CD4-positive, alpha-beta T cell treated with Interleukin-12 subunit alpha and Interleukin-12 subunit beta, for 1 hour (primary cell): ENCODE data around the gene ASAP2.
"Not testable (repeated sequence)": the region's sequence is repeated elsewhere in the genome, so short reads cannot be mapped to it uniquely, and the experiment has no call there.

Experiments
- DNase-seq: peaks from one replicate; pipeline ENCODE4 v3.0.0-alpha.2; 2020

The ASAP2 gene

DNA sequence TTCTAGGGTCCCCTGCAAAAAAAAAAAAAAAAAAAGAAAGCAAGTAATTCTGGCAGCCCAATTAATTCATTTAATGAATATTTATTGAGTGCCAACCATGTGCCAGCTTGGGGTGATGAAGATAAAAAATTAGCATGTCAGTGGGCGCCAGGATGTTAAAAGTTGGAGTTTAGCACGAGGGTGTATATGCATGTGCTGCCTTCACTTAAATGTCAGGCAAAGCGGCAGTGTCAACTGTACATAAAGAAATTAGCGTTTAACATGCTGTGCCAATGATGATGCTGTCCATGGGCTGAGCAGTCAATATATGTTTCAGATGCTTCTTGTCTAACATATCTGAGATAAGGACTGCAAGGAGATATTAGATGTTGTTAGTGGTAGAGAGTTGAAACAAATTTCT, 49.5 kb downstream of the ASAP2 start:
- DNase-seq: no peak

DNA sequence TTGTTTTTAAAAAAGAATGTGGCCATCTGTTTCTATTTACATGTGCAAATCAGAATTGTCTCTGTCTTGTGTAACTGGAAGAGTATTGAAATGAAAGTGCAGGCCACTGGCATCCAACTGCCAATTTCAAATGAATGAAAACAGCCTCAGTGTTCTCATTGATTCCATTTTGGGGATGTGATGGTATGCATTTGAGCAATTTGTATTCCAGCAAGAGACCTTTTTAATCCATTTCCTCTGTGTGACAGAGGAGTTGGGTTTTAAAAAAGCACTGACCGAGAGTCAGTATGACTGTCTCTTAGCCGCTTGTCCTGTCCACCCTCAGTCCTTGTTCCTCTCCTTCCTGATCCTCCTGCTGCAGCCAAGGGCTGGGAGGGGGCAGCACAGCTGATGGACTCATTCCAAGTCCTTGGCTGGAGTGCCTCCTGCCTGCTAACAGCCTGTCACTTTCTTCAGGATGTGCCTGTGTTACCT, 50.0 kb downstream of the ASAP2 start:
- DNase-seq: no peak

DNA sequence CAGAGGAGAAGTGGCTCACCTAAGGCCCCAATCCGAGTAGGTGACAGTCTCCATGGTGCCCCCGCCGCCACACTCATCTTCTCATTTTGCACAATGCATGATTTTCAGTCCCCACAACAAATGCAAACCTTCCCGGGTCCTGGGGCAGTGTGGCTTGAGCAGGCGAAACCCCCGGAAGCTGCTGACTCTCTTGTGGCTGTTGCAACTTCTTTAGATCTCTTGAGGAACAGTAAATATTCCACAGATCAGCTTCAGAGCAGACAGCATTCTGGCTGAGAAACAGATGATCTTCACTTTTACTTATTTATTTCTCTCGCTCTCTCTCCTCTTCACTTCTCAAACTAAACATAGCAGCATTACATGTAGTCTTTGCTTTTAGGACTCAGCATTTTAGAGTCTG, 51.9 kb downstream of the ASAP2 start:
- no peak for DNase-seq

DNA sequence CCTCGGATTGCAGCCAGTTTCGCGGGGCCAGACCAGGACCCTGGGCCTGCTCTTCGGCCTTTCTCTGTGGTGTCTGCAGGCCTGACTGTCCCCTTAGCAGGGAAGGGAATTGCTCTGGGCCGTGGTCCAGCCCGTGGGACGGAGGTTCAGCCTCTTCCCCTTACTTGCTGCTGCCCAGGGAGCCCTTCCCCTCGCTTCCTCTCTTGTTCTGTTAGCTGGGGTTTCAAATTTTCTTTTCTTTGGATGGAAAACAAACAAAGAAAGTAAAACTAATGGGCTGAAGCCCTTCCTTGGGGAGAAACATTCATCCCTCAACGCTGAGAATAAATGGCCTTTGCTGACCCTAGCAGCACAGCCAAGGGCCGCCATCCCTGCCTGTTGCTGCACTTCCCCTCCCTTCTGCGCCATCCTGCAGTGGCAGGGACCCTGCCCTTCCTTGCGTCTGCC, 52.4 kb downstream of the ASAP2 start:
- DNase-seq: no peak

DNA sequence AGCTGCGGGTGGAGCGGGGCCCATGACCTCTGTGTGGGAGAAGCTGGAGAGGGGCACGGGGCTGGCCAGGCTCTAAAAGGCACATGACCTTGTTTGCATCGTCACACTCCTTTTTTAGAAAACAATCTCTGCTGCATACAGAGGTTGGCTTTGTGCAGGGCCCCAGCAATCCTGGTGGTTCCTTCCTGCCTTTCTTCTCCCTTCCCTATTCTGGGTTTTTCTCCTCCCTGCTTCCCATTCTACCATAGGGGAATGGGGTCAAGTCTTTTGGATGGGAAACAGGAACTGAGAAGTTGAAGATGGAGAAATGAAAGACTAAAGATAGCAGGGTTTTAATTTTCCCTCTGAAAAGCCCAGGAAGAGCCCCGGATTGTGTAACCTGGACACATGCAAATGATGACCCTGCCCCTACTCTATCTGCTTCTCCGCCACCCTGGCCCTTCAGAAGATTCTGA, 53.9 kb downstream of the ASAP2 start:
- no peak for DNase-seq

DNA sequence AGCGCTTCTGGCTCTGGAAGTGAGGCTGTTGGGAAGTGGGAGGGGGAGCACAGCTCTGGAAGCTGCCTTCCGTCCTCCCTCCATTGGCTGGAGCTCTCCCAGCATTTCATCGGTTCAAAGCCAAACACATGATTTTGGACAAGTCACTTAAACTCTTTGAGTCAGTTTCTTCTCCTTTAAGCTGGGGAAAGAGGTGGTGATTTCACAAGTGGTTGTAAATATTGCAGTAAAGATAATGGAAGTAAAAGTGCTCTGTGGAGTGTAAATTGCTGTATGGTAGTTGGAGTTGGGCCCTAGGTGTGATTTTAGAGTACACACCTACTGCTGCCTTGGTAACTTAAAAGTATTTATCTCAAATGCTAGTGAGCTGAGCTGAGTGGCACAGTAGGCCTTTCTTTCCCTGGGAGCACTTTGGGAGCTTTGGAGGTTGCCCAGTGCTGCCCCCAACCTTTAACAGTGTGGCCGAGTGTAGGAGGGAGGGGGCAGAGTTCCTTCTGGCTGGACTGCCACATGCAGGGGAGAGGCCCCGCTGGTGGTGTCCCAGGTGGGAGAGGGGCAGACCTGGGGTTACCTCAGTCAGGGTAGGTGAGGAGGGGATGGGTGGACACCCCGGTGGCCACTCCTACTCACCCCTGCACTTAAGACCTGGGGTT, 54.7 kb downstream of the ASAP2 start:
- DNase-seq: no peak

DNA sequence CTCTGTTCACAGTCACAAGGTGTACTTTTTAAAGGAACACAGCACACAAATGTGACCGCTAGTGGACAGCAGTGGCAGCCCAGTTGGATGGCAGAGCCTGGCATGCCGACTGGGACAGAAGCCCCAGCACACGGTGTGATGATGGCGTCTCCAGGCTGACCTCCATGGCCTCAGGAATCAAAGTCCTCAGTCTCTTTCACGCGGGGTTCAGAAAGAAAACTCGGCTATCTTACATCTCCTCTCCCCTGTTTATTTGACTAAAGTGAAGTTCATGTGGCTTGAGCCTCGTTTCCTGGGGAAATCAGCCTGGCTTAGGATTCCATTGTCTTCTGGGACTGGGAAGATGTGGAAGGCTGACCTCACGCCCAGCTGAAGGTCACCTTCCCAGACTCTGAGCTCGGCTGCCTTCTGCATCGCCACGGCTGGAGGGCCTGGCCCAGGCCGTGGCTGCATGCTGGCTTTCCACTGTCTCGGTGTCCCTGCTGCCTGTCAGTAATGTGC, 56.1 kb downstream of the ASAP2 start:
- no peak for DNase-seq

DNA sequence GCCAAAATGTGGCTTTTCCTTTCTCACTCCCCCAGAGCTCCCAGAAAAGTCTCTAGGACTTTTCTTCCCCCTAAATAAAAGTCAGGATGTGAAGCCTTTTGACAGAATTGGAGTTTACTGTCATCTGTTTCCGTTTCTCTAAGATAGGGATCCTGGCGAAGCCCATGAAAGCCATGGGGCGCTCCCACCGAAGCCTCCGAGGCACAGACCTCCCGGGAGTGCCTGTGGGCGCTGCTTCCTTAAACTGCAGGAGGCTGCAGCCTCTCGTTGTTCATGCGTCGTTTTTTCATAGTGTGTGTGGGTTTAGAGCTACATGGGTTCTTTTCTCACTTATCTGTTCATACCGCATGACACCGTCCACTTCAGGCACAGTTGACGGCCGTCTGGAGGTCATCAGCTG, 56.8 kb downstream of the ASAP2 start:
- no peak for DNase-seq

DNA sequence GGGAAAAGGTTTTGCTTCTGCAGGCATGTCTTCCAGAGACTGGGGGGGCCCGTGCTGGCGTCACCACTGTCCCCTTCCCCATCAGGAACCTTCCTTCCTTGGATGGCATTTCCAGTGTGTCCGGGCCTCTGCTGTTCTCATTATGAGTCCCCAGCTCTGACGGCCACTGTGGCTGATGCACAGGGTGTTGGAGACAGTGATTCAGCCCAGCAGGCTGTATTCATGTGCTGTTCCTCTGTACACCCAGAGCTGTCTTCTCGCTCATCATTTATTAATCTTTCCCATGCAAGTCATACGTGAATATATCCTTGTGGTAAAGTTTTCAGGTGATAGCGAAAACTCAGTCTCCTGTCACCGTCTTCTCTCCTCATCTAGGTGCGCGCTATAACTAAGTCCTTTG, 57.7 kb downstream of the ASAP2 start:
- no peak for DNase-seq

DNA sequence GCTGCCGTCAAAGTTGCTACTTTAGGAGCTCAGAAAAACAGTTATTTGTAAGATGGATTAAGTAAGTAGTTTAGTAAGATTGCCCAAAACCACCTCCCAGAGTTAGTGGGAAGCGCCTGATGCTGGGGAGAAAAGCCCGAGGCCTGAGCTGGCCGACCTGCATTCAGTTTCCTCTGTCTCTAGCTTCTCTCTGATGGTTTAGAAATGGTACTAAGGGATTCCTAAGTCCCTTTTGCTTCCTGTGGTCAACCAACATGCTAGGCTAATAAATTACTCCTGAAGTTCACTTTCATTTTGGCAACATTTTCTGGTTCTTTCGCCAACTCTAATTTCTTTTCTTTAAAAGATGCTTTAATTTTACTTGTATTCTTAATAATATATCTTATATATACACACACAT, 60.1 kb downstream of the ASAP2 start:
- no peak for DNase-seq

DNA sequence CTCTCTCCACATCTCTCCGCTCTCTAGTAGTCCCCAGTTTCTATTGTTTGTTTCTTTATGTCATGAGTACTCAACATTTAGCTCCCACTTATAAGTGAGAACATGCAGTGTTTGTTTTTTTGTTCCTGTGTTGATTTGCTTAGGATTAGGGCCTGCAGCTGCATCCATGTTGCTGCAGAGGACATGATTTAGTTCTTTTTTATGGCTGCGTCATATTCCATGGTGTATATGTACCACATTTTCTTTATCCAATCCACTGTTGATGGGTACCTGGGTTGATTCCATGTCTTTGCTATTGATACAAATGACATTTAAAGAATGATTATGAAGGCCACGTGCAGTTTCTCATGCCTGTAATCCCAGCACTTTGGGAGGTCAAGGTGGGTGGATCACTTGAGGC, 60.7 kb downstream of the ASAP2 start:
- not testable (repeated sequence) for DNase-seq

DNA sequence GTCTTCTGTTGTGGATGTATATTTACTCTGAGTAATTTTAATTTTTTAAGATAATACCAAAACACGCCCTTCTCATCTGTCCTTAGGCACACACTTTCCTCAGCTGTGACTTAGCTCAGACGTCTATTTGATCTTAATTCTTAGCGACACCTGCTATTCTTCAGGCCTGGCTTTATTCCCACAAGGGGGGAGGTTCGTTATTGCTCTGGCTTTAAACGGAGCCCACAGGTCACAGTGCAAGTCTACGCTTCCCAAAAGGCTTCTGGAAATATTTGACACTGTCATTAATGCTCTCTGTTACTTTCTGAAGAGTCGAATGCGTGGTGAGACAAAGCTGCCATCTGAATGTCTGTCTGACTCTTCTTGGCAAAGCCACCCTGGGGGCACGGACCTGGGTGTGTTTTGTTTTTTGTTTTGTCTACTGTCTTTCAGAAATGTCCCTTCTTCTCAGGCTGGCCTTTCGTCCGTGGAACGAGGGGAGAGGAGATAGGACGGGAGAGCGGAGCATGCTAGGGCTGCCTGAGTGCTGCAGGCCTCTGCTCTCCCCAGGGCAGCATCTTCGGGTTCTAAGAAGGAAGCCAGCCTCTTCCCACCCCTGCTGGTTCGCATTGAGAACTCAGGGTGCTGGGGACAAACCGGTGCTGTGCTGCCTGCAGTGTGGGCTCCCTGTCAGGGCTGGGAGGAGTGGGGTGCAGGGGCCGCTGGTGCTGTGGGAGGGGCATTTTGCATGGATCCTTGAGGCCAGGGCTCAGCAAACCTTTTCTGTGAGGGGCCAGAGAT, 61.9 kb downstream of the ASAP2 start:
- no peak for DNase-seq

DNA sequence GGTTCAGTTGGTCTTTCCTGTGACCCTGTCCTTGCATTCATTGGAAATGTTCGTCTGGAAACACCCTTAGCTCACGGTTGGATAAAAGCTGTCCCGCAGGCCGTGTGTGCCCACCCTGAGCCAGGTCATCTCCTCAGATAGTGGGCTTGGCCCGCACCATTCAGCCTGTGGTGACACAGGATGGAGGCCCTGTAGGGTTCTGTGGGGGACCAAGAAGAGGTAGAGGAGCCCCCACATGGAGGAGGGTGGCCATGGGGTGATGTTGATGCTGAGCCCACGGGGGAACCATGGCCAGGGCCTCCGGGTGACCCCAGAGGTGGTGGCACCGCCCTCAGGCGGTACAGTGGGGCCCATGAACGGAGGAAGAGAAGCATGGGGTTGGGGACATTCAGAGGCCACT, 62.7 kb downstream of the ASAP2 start:
- no peak for DNase-seq

DNA sequence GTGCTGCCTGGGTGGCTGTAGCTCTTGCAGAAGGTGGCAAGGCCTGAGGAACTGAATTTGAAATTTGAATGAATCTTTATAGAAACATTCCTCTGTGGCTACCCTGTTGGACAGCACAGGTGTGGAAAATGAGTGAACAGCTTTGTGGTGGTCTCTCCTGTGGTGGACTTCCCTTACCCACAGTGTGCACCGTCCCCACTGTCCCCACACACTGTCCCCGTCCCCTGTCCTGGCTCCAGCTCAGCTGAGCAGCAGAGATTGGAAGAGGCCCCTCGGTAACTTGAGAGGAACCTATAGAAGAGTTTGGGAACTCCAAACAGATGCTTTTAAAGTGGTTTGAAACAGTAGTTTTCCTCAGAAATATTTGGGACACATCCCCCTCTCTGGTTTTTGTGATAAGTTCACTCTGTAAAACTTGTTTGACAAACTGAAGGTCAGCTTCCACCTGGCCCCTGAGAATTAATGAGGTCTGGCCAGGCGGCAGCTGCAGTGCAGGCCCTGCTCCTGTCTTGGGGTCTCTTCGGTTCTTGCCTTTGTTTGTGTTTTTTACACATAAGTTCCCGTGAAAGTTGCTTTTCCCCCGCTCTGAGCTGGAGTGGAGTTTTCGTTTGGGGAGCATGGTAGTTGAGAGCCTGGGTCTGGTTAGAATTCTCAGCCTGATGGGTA, 63.2 kb downstream of the ASAP2 start:
- DNase-seq: no peak

DNA sequence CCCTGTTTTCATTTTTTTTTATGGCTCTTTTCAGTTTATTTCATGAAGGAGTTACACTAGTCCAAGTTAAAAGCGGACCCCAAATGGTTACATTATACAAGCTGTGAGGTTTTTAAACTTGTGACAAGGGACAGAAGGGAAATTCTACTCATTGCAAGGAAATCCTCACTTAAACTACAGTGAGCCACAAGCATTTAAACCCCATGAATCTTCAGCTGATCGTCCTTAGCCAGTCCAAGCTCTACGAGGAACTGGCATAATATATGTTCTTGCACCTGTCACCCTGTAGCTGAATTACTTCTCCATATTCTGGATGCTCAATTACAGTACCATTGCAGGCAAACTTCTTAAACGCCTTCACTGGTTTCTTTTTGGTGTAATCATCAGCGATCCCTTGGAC, 64.5 kb downstream of the ASAP2 start:
- no peak for DNase-seq

DNA sequence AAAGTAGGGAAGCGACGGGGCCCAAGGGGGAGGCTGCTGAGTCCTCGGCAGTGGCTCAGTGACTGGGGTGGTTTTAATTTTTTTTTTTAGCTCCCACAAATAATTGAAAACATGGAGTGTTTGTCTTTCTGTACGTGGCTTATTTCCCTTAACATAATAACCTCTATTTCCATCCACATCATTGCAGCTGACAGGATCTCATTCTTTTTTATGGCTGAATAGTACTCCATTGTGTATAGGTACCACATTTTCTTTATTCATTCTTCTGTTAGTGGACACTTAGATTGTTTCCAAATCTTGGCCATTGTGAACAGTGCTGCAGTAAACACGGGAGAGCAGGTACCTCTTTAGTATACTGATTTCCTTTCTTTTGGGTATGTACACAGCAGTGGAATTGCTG, 65.1 kb downstream of the ASAP2 start:
- no peak for DNase-seq

DNA sequence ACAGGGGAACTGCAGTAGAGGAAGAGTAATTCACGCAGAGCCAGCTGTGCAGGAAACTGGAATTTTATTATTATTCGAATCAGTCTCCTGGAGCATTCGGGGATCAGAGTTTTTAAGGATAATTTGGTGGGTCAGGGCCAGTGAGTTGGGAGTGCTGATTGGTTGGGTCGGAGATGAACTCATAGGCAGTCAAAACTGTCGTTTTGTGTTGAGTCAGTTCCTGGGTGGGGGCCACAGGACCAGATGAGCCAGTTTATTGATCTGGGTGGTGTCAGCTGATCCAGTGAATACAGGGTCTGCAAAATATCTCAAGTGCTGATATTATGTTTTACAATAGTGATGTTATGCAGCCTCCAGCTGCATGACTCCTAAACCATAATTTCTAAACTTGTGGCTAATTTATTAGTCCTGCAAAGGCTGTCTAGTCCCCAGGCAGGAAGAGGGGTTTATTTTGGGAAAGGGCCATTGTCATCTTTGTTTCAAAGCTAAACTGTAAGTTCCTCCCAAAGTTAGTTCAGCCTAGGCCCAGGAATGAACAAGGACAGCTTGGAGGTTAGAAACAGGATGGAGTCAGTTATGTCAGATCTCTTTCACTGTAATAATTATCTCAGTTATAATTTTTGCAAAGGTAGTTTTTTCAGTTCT, 67.0 kb downstream of the ASAP2 start:
- no peak for DNase-seq

DNA sequence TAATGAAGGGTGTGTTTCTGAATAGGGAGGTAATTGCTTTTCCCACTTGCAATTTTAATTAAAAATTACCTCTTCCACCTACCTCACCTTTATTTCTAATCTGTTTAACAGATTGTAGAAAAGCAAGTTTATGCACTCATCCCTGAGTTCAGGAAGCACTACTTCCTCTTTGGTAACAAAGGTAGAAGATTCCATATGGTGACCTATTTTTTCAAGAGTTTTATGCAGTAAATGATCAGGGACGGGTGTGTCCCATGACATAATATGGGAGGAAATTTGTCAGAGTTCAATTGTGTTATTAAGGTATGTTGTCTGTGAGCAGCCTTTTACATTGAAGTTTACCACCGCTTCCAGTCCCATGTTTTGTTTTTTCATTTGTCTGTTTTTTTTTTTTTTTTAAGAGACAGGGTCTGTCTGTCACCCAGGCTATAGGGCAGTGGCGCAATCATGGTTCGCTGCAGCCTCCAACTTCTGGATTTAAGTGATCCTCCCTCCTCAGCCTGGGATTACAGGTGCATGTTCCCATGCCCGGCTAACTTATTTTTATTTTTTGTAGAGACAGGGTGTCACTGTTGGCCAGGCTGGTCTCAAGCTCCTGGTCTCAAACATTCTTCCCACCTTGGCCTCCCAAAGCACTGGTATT, 68.2 kb downstream of the ASAP2 start:
- no peak for DNase-seq

DNA sequence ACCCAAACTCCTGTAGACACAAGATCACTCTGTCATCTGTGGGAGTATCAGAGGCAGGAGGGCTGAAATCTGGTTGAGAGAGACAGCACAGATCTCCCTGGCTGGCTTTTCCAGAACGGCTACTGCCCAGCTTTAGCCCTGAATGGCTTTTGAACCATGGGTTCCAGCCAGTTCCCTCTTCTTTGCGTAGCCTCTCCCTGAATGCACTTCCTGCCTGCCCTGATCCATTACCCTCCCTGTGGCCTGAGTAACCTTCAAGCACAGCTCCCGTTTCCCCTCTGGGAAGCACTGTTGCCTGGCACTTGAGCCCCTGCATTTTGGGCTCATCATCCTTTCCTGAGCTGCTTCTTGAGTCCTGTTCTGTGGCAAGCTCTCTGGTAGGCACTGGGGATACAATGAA, 68.8 kb downstream of the ASAP2 start:
- no peak for DNase-seq

DNA sequence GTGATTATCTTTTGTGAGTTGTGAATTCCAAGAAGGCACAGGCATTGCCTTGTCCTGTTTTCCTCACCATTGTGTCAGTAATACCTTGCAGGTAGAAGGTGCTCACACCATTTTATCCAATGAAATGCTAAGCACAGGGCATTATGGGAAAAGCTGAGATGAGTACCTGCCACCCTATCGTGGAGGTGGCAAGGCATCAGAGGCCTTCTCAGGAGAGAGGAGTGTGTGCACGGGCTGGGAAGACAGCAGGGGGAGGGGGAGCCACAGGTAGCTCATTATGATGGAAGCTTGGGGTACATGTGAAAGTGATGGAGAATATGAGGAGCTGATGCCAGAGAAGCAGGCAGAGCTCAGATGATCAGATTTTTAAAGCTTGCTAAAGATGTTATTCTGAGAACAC, 69.5 kb downstream of the ASAP2 start:
- no peak for DNase-seq

DNA sequence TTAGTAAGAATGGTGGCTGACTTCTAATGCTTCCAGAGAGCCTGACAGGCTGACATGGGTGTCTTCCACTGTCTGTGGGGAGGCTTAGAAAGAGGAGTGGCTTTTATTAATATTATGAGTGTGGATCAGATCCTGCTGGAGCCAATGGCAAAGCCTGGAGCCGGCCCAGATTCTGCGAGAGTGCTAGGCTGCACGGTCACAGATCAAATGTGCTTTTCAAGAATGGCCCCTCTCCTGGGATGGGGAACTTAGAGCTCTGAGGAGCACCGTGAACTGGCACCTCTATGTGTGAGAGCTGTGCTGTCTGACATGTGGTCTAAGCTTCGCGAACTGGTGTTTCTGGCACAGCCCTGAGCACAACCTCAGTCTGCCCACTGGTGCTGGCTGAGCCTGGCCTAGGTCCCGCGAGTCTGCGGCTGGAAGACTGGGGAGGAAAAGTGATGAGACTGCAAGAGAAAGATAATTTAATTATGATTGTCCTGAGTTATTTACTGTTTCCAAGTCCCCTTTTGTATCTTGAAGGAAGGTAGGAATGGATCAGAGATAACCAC, 70.4 kb downstream of the ASAP2 start:
- no peak for DNase-seq

DNA sequence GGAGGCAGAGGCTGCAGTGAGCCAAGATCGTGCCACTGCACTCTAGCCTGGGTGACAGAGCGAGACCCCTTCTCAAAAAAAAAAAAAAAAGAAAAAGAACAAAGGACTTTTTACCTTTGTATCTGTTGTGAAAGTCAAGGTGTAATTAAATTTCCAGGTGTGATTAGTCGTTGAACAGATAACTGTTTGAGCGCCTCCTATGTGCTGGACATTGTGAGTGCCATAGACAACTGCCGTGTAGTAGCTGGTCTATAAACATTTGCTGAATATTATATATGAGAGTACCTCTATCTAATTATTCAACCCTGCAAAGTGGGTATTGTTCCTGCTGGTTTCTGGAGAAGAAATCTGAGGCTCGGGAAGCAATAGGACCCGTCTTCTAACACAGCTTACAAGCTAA, 71.8 kb downstream of the ASAP2 start:
- no peak for DNase-seq
